ENCODE results near the gene NLGN1. TPM values are rescaled to one million over a fixed set of nuclear protein-coding genes. Genes with fewer than 3 reads are reported as not detected.

Gene NLGN1
- total and polyA plus RNA-seq, 9 of the 15 experiments (the other 6 are each of a cell fraction or from before 2014, with no cell fraction given) = under 0.01 to 0.01 TPM; not detected in 7

- in situ Hi-C loops (cut with MboI) = no loop called here
- H3K4me1 ChIP-seq (replicated peaks in 1 of 2; ENCODE audit: control insufficient read depth in 2 of 2, insufficient read depth in 2 of 2, low read length in 2 of 2) = no peaks in the 10 kb centered on the region
- intact Hi-C loops (cut with micrococcal nuclease) = no loop called here
- ChIA-PET CTCF (ENCODE audit: low intra/inter-chr PET ratio) (no interaction called here), POLR2A (no interaction called here)
- no peak for DNase-seq (ENCODE audit: extremely low read depth in 1 of 4, low spot score in 3 of 4)
- no peak for TF ChIP-seq NUFIP1 (IDR thresholded peaks at IDR 0.05; ENCODE audit: partially characterized antibody)
- no peak for TF ChIP-seq YBX1 (IDR thresholded peaks at IDR 0.05)
- TF ChIP-seq TFAM (CRISPR knock-in tag; conservative IDR thresholded peaks at IDR 0.05) = no peak
- no peak for TF ChIP-seq PHF20 (IDR thresholded peaks at IDR 0.05; ENCODE audit: partially characterized antibody)
- TF ChIP-seq CREB1 (IDR thresholded peaks at IDR 0.05) = no peak
- TF ChIP-seq CREB1 (CRISPR knock-in tag; IDR thresholded peaks at IDR 0.05) = no peak
- TF ChIP-seq SIX5 (IDR thresholded peaks at IDR 0.05; ENCODE audit: borderline replicate concordance in 1 of 2, insufficient read depth in 1 of 2, low read depth in 1 of 2, low read length in 2 of 2) = no peak
- no peaks in the 10 kb centered on the region for H4K20me1 ChIP-seq (replicated peaks; ENCODE audit: control insufficient read depth, insufficient read depth, low read length)
- H3K79me2 ChIP-seq (ENCODE audit: control insufficient read depth, insufficient read depth, low read length) = no peaks in the 10 kb centered on the region
- no peak overlapping the region for H2AFZ ChIP-seq (ENCODE audit: low read depth, low read length)
- 2% methylated on average over 4 of the region's 4 CpGs for WGBS (ENCODE audit: insufficient coverage, low coverage, missing lambda C conversion rate)
- H3K9ac ChIP-seq (ENCODE audit: insufficient read depth in 1 of 2, low read depth in 2 of 2, low read length in 2 of 2) = no peak overlapping the region
- no peak overlapping the region for H3K4me2 ChIP-seq (ENCODE audit: insufficient read depth, low read length)
- H3K27me3 ChIP-seq (ENCODE audit: control insufficient read depth in 2 of 2, insufficient read depth in 2 of 2, low read length in 2 of 2) = no peaks in the 10 kb centered on the region
- no TSS peak for BruUV-seq (replicated peaks)
- H3K27ac ChIP-seq (ENCODE audit: extremely low read depth, low read depth, low read length) = no peak overlapping the region
- no peaks in the 10 kb centered on the region for H3K9me1 ChIP-seq (ENCODE audit: control insufficient read depth, insufficient read depth, low read length)
- no peak overlapping the region for H3K4me3 ChIP-seq
- H3K9me3 ChIP-seq (replicated peaks; ENCODE audit: control insufficient read depth, insufficient read depth, low read depth, low read length) = no peaks in the 10 kb centered on the region
- ATAC-seq = no peak
- FAIRE-seq = no peak
- no peaks in the 10 kb centered on the region for H3K36me3 ChIP-seq (ENCODE audit: control insufficient read depth, insufficient read depth, low read length)
These were observed 365.0 kb downstream of the NLGN1 start for GRCh38 chr3:173762501-173762900.

GRCh38 chr3:173770011-173770410 lies 372.5 kb downstream of the NLGN1 start:
- intact Hi-C loops (cut with micrococcal nuclease) (no loop called here), in situ Hi-C loops (cut with MboI) (no loop called here)
- BruUV-seq (replicated peaks) = no TSS peak
- TF ChIP-seq ZNF583 (CRISPR knock-in tag; IDR thresholded peaks at IDR 0.05) (no peak), MBD1 (CRISPR knock-in tag; IDR thresholded peaks at IDR 0.05) (no peak), TEAD1 (CRISPR knock-in tag; IDR thresholded peaks at IDR 0.05) (no peak), ESRRB (CRISPR knock-in tag; IDR thresholded peaks at IDR 0.05; ENCODE audit: borderline replicate concordance) (no peak), ZNF316 (IDR thresholded peaks at IDR 0.05) (no peak), NCOA2 (IDR thresholded peaks at IDR 0.05; ENCODE audit: partially characterized antibody in 2 of 2) (no peak), ZBTB7A (IDR thresholded peaks at IDR 0.05; ENCODE audit: borderline replicate concordance, control insufficient read depth, low read depth, low read length) (no peak)
- TF ChIP-seq, protein P1, sequence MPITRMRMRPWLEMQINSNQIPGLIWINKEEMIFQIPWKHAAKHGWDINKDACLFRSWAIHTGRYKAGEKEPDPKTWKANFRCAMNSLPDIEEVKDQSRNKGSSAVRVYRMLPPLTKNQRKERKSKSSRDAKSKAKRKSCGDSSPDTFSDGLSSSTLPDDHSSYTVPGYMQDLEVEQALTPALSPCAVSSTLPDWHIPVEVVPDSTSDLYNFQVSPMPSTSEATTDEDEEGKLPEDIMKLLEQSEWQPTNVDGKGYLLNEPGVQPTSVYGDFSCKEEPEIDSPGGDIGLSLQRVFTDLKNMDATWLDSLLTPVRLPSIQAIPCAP (CRISPR knock-in tag; IDR thresholded peaks at IDR 0.05; ENCODE audit: borderline replicate concordance) = no peak
- no peaks in the 10 kb centered on the region; the same call in 1 of the 2 replicates for H3K9me3 ChIP-seq (replicated peaks; ENCODE audit: control insufficient read depth, insufficient read depth, low read depth, low read length)
- no peaks in the 10 kb centered on the region for H4K20me1 ChIP-seq (replicated peaks; ENCODE audit: control insufficient read depth, insufficient read depth, low read length)
- ATAC-seq (no peak), FAIRE-seq (no peak), DNase-seq (ENCODE audit: extremely low read depth in 1 of 4, low spot score in 3 of 4) (no peak)
- CTCF ChIA-PET (ENCODE audit: low intra/inter-chr PET ratio) = no interaction called here
- H3K27me3 ChIP-seq (ENCODE audit: control insufficient read depth in 2 of 2, insufficient read depth in 2 of 2, low read length in 2 of 2) = no peaks in the 10 kb centered on the region
- H3K4me1 ChIP-seq (replicated peaks in 1 of 2; ENCODE audit: control insufficient read depth in 2 of 2, insufficient read depth in 2 of 2, low read length in 2 of 2) = no peaks in the 10 kb centered on the region
- no peaks in the 10 kb centered on the region for H3K36me3 ChIP-seq (ENCODE audit: control insufficient read depth, insufficient read depth, low read length)
- H3K4me2 ChIP-seq (ENCODE audit: insufficient read depth, low read length) = no peak overlapping the region
- no peak overlapping the region for H3K4me3 ChIP-seq
- H2AFZ ChIP-seq (ENCODE audit: low read depth, low read length) = no peak overlapping the region
- H3K9me1 ChIP-seq (ENCODE audit: control insufficient read depth, insufficient read depth, low read length) = no peaks in the 10 kb centered on the region
- 3% methylated on average over 2 of the region's 2 CpGs for WGBS (ENCODE audit: insufficient coverage, low coverage, missing lambda C conversion rate)
- H3K79me2 ChIP-seq (ENCODE audit: control insufficient read depth, insufficient read depth, low read length) = no peaks in the 10 kb centered on the region
- no peak overlapping the region for H3K9ac ChIP-seq (ENCODE audit: insufficient read depth in 1 of 2, low read depth in 2 of 2, low read length in 2 of 2)
- H3K27ac ChIP-seq (ENCODE audit: extremely low read depth, low read depth, low read length) = no peak overlapping the region
- POLR2A ChIA-PET = no interaction called here
